Measurements from ENCODE around the gene UQCRFS1.
"Not testable (repeated sequence)": the region's sequence is repeated elsewhere in the genome, so short reads cannot be mapped to it uniquely, and the experiment has no call there.

The UQCRFS1 gene

DNA sequence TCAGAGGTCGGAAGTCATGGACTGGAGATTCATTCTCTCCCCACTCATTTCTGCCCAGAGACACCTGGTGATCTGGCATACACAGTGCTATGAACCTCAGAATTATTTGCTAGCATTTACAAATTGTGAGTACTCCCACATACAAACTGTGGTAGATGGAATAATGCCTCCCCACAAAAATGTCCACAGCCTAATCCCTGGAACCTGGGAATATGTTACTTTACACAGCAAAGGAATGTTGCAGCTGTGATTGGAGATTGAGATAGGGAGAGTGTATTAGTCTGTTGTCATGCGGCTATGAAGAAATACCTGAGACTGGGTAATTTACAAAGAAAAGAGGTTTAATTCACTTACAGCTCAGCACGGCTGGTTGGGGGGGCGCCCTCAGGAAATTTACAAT is 3.1 kb upstream of the UQCRFS1 start:
- TF ChIP-seq, protein P1, sequence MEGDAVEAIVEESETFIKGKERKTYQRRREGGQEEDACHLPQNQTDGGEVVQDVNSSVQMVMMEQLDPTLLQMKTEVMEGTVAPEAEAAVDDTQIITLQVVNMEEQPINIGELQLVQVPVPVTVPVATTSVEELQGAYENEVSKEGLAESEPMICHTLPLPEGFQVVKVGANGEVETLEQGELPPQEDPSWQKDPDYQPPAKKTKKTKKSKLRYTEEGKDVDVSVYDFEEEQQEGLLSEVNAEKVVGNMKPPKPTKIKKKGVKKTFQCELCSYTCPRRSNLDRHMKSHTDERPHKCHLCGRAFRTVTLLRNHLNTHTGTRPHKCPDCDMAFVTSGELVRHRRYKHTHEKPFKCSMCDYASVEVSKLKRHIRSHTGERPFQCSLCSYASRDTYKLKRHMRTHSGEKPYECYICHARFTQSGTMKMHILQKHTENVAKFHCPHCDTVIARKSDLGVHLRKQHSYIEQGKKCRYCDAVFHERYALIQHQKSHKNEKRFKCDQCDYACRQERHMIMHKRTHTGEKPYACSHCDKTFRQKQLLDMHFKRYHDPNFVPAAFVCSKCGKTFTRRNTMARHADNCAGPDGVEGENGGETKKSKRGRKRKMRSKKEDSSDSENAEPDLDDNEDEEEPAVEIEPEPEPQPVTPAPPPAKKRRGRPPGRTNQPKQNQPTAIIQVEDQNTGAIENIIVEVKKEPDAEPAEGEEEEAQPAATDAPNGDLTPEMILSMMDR (IDR thresholded peaks at IDR 0.05; ENCODE audit: control insufficient read depth, extremely low read depth, insufficient read depth), result no peak
- DNase-seq (ENCODE audit: low read depth), result no peak
- no peak overlapping the region for H3K4me3 ChIP-seq (ENCODE audit: low read depth, low read length)

DNA sequence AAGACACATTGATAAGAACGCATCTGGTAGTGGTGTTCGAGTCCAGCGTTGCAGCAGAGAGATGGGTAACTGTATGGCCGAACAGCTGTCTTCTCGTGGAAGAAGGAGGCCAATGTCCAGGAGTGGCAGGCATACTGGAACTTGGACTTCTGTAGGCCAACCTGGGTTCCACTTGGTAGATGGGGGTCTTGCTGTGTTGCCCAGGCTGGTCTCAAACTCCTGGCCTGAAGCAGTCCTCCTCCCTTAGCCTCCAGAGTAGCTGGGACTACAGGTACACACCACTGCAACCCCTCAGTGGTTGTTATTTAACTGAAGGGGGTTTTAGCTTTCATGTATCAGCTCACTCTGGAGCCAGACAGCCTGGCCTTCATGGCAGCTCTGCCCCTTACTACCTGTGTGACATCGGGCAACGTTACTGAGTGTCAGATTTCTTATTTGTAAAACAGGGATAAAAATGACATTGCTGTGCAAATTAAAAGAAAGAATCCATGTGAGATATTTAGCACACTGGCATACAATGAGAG is 2.4 kb upstream of the UQCRFS1 start:
- no peak overlapping the region for H3K4me3 ChIP-seq (ENCODE audit: low read depth, low read length)
- TF ChIP-seq, protein P1 (IDR thresholded peaks at IDR 0.05; ENCODE audit: control insufficient read depth, extremely low read depth, insufficient read depth), result no peak
- no peak for DNase-seq (ENCODE audit: low read depth)

DNA sequence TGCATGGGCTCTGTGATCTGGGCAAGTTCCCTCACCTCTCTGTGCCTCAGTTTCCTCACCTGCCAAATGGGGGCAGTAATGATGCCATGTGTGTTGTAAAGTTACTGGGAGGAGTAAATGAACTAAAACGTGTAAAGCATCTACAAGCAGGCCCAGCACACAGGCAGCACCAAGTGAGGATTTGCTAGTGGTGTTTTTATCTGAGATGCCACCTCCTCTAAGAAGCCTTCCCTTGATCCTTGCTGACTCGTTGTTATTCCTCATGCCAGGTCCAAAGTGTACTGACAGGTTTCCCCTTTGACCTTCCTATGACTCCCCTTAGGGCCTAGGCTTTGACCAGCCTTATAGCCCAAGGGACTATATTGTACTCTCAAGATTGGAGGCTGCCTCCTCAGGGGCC is 1.5 kb upstream of the UQCRFS1 start:
- DNase-seq (ENCODE audit: low read depth), result no peak
- TF ChIP-seq, protein P1 (IDR thresholded peaks at IDR 0.05; ENCODE audit: control insufficient read depth, extremely low read depth, insufficient read depth), result no peak
- H3K4me3 ChIP-seq (ENCODE audit: low read depth, low read length), result no peak overlapping the region

DNA sequence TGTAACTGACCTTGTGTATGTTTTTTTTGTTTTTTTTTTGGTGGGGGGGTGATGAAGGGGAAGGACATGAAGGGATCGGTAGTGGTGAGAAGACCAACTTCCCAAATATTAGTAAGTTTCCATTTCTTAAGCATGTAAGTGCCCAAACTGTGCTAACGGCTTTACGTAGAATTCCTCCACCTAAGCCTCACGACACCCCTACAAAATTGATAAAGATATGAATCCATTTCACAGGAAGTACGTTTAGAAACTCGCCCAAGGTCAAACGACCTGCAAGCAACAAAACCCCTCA is 649 bp downstream of the UQCRFS1 start:
- TF ChIP-seq, protein P1 (IDR thresholded peaks at IDR 0.05; ENCODE audit: control insufficient read depth, extremely low read depth, insufficient read depth), result no peak
- peak overlapping the region; percentile 72 for H3K4me3 ChIP-seq (ENCODE audit: low read depth, low read length)
- no peak for DNase-seq (ENCODE audit: low read depth)

DNA sequence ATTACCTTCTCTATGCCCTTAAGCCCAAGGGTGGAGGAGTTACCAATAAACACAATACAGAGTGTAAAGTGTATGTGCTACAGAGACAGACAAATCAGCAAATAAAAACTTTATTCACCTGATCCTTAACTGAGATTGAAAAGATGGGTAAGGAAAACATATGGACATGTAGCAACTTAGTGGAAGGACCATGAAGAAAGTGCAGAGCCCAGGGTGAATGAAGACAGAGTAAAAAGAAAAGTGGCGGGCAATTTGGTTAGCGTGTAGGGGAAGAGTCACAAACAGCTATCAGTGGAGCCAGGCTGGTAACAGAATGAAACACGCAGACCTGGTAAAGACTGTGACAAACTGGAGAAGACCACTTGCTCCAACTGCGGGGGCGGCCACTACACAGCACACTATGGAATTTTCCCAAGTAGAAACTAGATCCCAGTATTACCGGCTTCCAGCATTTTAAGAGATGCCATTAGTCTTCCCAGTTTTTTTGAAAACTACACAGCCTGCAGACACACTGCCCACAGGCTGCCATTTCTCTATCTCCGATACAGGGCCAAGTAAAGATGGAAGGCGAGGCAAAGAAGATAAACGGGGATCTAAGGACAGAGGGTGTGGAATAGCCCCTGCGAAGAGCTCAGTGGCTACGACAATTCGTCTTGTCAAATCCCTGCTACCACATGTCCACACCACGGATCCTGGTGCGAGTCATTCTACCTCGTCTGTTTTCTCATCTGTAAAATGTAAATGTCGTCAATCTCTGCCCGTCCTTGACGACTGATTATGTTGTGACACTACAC is 1.2 kb downstream of the UQCRFS1 start:
- TF ChIP-seq, protein P1 (IDR thresholded peaks at IDR 0.05; ENCODE audit: control insufficient read depth, extremely low read depth, insufficient read depth), result no peak
- no peak for DNase-seq (ENCODE audit: low read depth)

DNA sequence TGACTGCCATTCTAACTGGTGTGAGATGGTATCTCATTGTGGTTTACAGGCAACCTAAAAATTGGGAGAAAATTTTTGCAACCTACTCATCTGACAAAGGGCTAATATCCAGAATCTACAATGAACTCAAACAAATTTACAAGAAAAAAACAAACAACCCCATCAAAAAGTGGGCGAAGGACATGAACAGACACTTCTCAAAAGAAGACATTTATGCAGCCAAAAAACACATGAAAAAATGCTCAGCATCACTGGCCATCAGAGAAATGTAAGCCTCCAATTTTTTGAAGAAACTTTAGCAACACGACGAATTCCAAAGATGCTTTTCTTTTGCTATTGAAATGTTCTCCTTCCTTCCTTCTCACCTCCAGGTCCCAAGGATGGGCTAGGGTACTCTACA is 1.9 kb downstream of the UQCRFS1 start:
- H3K4me3 ChIP-seq (ENCODE audit: low read depth, low read length), result peak overlapping the region; percentile 72
- not testable (repeated sequence) for DNase-seq (ENCODE audit: low read depth)

More for the DNA sequence above, 1.2 kb downstream of the UQCRFS1 start:
- H3K4me3 ChIP-seq (ENCODE audit: low read depth, low read length), result peak overlapping the region; percentile 72

DNA sequence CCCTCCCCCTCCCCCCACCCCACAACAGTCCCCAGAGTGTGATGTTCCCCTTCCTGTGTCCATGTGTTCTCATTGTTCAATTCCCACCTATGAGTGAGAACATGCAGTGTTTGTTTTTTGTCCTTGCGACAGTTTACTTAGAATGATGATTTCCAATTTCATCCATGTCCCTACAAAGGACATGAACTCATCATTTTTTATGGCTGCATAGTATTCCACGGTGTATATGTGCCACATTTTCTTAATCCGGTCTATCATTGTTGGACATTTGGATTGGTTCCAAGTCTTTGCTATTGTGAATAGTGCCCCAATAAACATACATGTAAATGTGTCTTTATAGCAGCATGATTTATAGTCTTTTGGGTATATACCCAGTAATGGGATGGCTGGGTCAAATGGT is 2.4 kb downstream of the UQCRFS1 start:
- not testable (repeated sequence) for DNase-seq (ENCODE audit: low read depth); H3K4me3 ChIP-seq (ENCODE audit: low read depth, low read length)

DNA sequence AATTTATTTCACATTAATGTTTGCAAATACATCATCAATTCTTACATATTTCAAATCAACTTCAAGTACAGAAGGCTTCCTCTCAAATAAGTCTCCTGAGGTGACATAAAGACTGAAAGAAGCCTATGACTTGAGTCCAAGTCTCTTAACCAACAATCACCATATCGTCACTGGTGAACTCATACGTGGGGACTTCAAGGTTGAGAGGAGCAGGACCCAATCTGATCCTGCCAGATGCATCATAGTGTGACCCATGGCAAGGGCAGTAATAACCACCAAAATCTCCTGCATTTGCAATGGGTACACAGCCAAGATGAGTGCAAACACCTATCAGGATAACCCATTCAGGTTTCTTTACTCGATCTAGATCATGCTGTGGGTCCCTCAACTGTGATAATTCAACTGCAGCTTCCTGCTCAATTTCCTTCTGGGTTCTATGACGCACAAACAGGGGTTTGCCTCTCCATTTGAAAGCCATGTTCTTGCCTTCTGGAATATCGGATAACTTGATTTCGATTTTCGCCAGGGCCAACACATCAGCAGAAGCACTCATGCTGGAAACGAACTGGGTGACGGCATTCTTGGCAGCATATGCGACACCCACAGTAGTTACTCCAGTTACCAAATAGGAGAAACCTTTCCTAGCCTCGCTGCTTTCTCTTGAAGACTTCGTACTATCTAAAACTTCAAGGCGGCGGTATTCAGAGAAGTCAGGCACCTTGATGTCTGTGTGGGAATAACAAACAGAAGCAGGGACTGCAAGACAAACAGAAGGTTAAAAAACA is 5.4 kb downstream of the UQCRFS1 start:
- H3K4me3 ChIP-seq (ENCODE audit: low read depth, low read length), result not testable (repeated sequence)

More for the DNA sequence above, 5.4 kb downstream of the UQCRFS1 start:
- DNase-seq (ENCODE audit: low read depth), result not testable (repeated sequence)
